HepG2 (cell line): ENCODE measurements around the gene AP2B1. TPM values are rescaled to one million over a fixed set of nuclear protein-coding genes. Genes with fewer than 3 reads are reported as not detected.

ENCODE experiments used
- ATAC-seq: fragments of 200-7000 bp; cut with Tn5 transposase; 3 replicates; pipeline ENCODE4 v1.9.1; 2020; ENCODE audit warnings: mild to moderate bottlenecking, moderate library complexity
- BruUV-seq: library from RNA; stranded (reverse); fragments of 400-500 nt; replicated peaks from 2 replicates; lab custom pipeline; 2021; lab: Mats Ljungman, UMichigan
- CTCF ChIA-PET: fragments of 300-600 bp; formaldehyde crosslinking; extraction: SDS; loops from one replicate; lab custom pipeline; 2021; ENCODE audit warnings: low total read pairs, inconsistent platforms, low intra/inter-chr PET ratio; lab: Yijun Ruan, JAX
- POLR2A ChIA-PET: fragments of 350-600 bp; sonication (Branson Sonifier 250); formaldehyde crosslinking; loops from one replicate; lab custom pipeline; 2020; ENCODE audit warnings: antibody characterized with exemption, inconsistent platforms; lab: Yijun Ruan, JAX
- DNase-seq: peaks from one replicate; pipeline ENCODE4 v3.0.0-alpha.2; 2015; ENCODE audit warnings: low spot score
- FAIRE-seq: peaks from 3 replicates; lab custom pipeline; 2011; peaks lifted over from hg19 to GRCh38; lab: Jason Lieb, UNC
- H2AFZ ChIP-seq: one replicate; pipeline ENCODE4 v1.6.1; 2011; ENCODE audit warnings: low read length, inconsistent platforms
- H3K27ac ChIP-seq: fragments of 300-600 bp; 3 replicates; pipeline ENCODE4 v1.8.0; 2011; ENCODE audit warnings: mixed run types, mild to moderate bottlenecking, mixed read lengths, low read length, inconsistent platforms; ENCODE audit not compliant: insufficient read depth; ENCODE audit errors: extremely low read length
- H3K27me3 ChIP-seq, 2 experiments: fragments of 200-600 bp in 1 of 2; 2 replicates in 1 of 2; 3 replicates in 1 of 2; pipeline versions ENCODE4 v1.6.0 to v1.8.0; 2011; ENCODE audit warnings: low read length in 2 of 2, mild to moderate bottlenecking in 2 of 2, moderate library complexity in 2 of 2, inconsistent platforms in 1 of 2; ENCODE audit not compliant: insufficient read depth in 2 of 2, control insufficient read depth in 1 of 2
- H3K36me3 ChIP-seq, 2 experiments: fragments of 200-600 bp in 1 of 2; replicated peaks in 1 of 2; 2 replicates in 1 of 2; 3 replicates in 1 of 2; pipeline versions ENCODE4 v1.5.1 to v1.8.0; 2011; ENCODE audit warnings: low read length in 2 of 2, inconsistent platforms in 1 of 2; ENCODE audit not compliant: insufficient read depth in 2 of 2, control insufficient read depth in 1 of 2
- H3K4me1 ChIP-seq: 2 replicates; pipeline ENCODE4 v1.5.1; 2012; ENCODE audit warnings: low read length, inconsistent platforms; ENCODE audit not compliant: insufficient read depth
- H3K4me2 ChIP-seq: 2 replicates; pipeline ENCODE4 v1.6.0; 2011; ENCODE audit warnings: low read depth, low read length, inconsistent platforms
- H3K4me3 ChIP-seq, 3 experiments: fragments of 200-600 bp in 1 of 3; sonication (generic), shearing (Covaris generic) in 1 of 3; replicated peaks in 1 of 3; 2 replicates each; pipeline ENCODE4 v1.5.1; 2011 to 2016; ENCODE audit warnings: low read length in 3 of 3, inconsistent platforms in 2 of 3, low read depth in 2 of 3, mild to moderate bottlenecking in 2 of 3, control low read depth in 1 of 3, mixed read lengths in 1 of 3; ENCODE audit not compliant: insufficient read depth in 1 of 3
- H3K79me2 ChIP-seq: one replicate; pipeline ENCODE4 v1.6.1; 2011; ENCODE audit warnings: low read length, inconsistent platforms; ENCODE audit not compliant: insufficient read depth
- H3K9ac ChIP-seq: 2 replicates; pipeline ENCODE4 v1.6.0; 2011; ENCODE audit warnings: mild to moderate bottlenecking, low read depth, low read length, inconsistent platforms; ENCODE audit not compliant: insufficient read depth
- H3K9me3 ChIP-seq: 2 replicates; pipeline ENCODE4 v1.5.1; 2012; ENCODE audit warnings: mild to moderate bottlenecking, low read length
- H4K20me1 ChIP-seq: 2 replicates; pipeline ENCODE4 v1.6.0; 2011; ENCODE audit warnings: inconsistent platforms, mild to moderate bottlenecking, low read length, moderate library complexity; ENCODE audit not compliant: insufficient read depth
- ARNTL ChIP-seq: sonication (generic); formaldehyde crosslinking; IDR thresholded peaks from 2 replicates; pipeline ENCODE4 v1.4.0; 2020; ENCODE audit warnings: mild to moderate bottlenecking, missing genetic modification reagents
- ZNF883 ChIP-seq: sonication (generic); formaldehyde crosslinking; IDR thresholded peaks from 2 replicates; pipeline ENCODE4 v1.5.1; 2020; ENCODE audit warnings: mild to moderate bottlenecking, missing genetic modification reagents; ENCODE audit errors: not compliant biosample characterization
- WGBS: methylation state at CpG from one replicate; pipeline ENCODE4 v1.1.6; 2017; ENCODE audit warnings: low lambda C conversion rate; 5-methylcytosine and 5-hydroxymethylcytosine counted together
- in situ Hi-C: cut with HindIII; loops from 2 replicates; pipeline ENCODE4 v1.10.0; 2017; ENCODE audit warnings: low pct_unique_long_range_greater_than_20kb; ENCODE audit not compliant: extremely low pct_ligation_motif_present
- intact Hi-C: fragments of 100-400 bp; cut with micrococcal nuclease; formaldehyde crosslinking; loops from one replicate; pipeline ENCODE4 v1.10.0; 2022; ENCODE audit not compliant: unreplicated experiment
- polyA plus RNA-seq, 8 experiments: library from polyadenylated mRNA; depleted of rRNA in 3 of 8; stranded (reverse) in 7 of 8; unstranded in 1 of 8; fragments of >200 nt; fragmentation: Illumina TruSeq in 4 of 8; extraction: Trizol in 4 of 8; gene quantifications; 2 replicates each; pipeline versions ENCODE4 v1.2.1 to v1.2.3, GENCODE V29; 2011 to 2016; ENCODE audit warnings: low read depth in 4 of 8, missing spikeins in 1 of 8, mixed read lengths in 1 of 8; ENCODE audit not compliant: insufficient read depth in 1 of 8
- total RNA-seq, 5 experiments: library from RNA; depleted of rRNA; stranded (reverse); fragments of >200 nt; fragmentation: Illumina TruSeq; extraction: Trizol; gene quantifications; 2 replicates each; pipeline ENCODE4 v1.2.3, GENCODE V29; 2016; ENCODE audit warnings: low read depth in 1 of 5
- TF ChIP-seq, protein P1 (sequence below): sonication (generic); formaldehyde crosslinking; IDR thresholded peaks from 2 replicates; pipeline ENCODE4 v1.5.1; 2020; ENCODE audit warnings: mild to moderate bottlenecking, missing genetic modification reagents, moderate library complexity

AP2B1 gene
- total and polyA plus RNA-seq, 2 of the 13 experiments (the other 11 are each of a cell fraction or from before 2014, with no cell fraction given), result 23.8 to 71.3 TPM

GRCh38 chr17:35752945-35753764, 166.0 kb downstream of the AP2B1 start, which contains the start of gene GAS2L2:
GAS2L2 (minus strand) TSS chr17:35753239; CDS start chr17:35752850, 389 bp downstream.
- ATAC-seq, result peak; percentile 51
- peaks cover 2 to 48% of the 10 kb centered on the region in 2 experiments; a peak in 4 of 5 replicates for H3K27me3 ChIP-seq
- peak within 1 kb of the TSS in 1 of 3 experiments; percentile 45; a peak in 2 of 6 replicates for H3K4me3 ChIP-seq
- no peak for DNase-seq
- TF ChIP-seq, protein P1, sequence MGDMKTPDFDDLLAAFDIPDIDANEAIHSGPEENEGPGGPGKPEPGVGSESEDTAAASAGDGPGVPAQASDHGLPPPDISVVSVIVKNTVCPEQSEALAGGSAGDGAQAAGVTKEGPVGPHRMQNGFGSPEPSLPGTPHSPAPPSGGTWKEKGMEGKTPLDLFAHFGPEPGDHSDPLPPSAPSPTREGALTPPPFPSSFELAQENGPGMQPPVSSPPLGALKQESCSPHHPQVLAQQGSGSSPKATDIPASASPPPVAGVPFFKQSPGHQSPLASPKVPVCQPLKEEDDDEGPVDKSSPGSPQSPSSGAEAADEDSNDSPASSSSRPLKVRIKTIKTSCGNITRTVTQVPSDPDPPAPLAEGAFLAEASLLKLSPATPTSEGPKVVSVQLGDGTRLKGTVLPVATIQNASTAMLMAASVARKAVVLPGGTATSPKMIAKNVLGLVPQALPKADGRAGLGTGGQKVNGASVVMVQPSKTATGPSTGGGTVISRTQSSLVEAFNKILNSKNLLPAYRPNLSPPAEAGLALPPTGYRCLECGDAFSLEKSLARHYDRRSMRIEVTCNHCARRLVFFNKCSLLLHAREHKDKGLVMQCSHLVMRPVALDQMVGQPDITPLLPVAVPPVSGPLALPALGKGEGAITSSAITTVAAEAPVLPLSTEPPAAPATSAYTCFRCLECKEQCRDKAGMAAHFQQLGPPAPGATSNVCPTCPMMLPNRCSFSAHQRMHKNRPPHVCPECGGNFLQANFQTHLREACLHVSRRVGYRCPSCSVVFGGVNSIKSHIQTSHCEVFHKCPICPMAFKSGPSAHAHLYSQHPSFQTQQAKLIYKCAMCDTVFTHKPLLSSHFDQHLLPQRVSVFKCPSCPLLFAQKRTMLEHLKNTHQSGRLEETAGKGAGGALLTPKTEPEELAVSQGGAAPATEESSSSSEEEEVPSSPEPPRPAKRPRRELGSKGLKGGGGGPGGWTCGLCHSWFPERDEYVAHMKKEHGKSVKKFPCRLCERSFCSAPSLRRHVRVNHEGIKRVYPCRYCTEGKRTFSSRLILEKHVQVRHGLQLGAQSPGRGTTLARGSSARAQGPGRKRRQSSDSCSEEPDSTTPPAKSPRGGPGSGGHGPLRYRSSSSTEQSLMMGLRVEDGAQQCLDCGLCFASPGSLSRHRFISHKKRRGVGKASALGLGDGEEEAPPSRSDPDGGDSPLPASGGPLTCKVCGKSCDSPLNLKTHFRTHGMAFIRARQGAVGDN, result peak; percentile 32
- TF ChIP-seq ARNTL (CRISPR knock-in tag), result no peak
- TF ChIP-seq ZNF883, result no peak
- no peak within 1 kb of the TSS for H3K27ac ChIP-seq
- H4K20me1 ChIP-seq, result no peaks in the 10 kb centered on the region
- H3K9ac ChIP-seq, result no peak within 1 kb of the TSS
- WGBS, result 31% methylated on average over 4 of the region's 9 CpGs
- in situ Hi-C loops (no loop called here), intact Hi-C loops (no loop called here)
- H3K9me3 ChIP-seq, result no peaks in the 10 kb centered on the region
- H3K4me2 ChIP-seq, result peak within 1 kb of the TSS; percentile 57
- H3K79me2 ChIP-seq, result no peaks in the 10 kb centered on the region
- CTCF ChIA-PET, result no interaction called here
- BruUV-seq, result no TSS peak
- POLR2A ChIA-PET, result interaction anchor here (0.8 kb wide), 1 partner anchor 11 kb away, joined by 4 read pairs; no protein-coding TSS in a partner anchor
- H3K4me1 ChIP-seq, result peaks cover 21% of the 10 kb centered on the region
- no peaks in the 10 kb centered on the region for H3K36me3 ChIP-seq
- H2AFZ ChIP-seq, result no peak within 1 kb of the TSS
- FAIRE-seq, result no peak
